H9 (cell line): Measurements from ENCODE around the gene AP1G2. TPM values are rescaled to one million over a fixed set of nuclear protein-coding genes. Genes with fewer than 3 reads are reported as not detected.

Source experiments
- DNase-seq: peaks from one replicate; pipeline ENCODE4 v3.0.0-alpha.2; 2017
- H2AFZ ChIP-seq: one replicate; pipeline ENCODE4 v1.6.1; 2013; ENCODE audit warnings: mild to moderate bottlenecking, low read length, control low read depth, moderate library complexity
- H2AK5ac ChIP-seq: 2 replicates; pipeline ENCODE4 v1.6.1; 2013; ENCODE audit warnings: low read length, control low read depth, mixed read lengths; ENCODE audit not compliant: insufficient read length
- H2BK120ac ChIP-seq: one replicate; pipeline ENCODE4 v1.6.1; 2013; ENCODE audit warnings: low read depth, mild to moderate bottlenecking, low read length, control low read depth, inconsistent platforms; ENCODE audit not compliant: poor library complexity, severe bottlenecking
- H2BK12ac ChIP-seq: 2 replicates; pipeline ENCODE4 v1.6.1; 2013; ENCODE audit warnings: low read length, control low read depth, mixed read lengths, low read depth; ENCODE audit not compliant: insufficient read length
- H2BK15ac ChIP-seq: 2 replicates; pipeline ENCODE4 v1.6.1; 2013; ENCODE audit warnings: low read depth, low read length, control low read depth
- H2BK20ac ChIP-seq: one replicate; pipeline ENCODE4 v1.6.1; 2013; ENCODE audit warnings: low read depth, mild to moderate bottlenecking, low read length, control low read depth, inconsistent platforms; ENCODE audit not compliant: poor library complexity, severe bottlenecking
- H2BK5ac ChIP-seq: 2 replicates; pipeline ENCODE4 v1.6.1; 2013; ENCODE audit warnings: low read length, control low read depth, mixed read lengths; ENCODE audit not compliant: insufficient read length
- H3K14ac ChIP-seq: 2 replicates; pipeline ENCODE4 v1.6.1; 2013; ENCODE audit warnings: low read length, control low read depth; ENCODE audit not compliant: insufficient read depth
- H3K18ac ChIP-seq: 2 replicates; pipeline ENCODE4 v1.6.1; 2013; ENCODE audit warnings: low read depth, mild to moderate bottlenecking, mixed read lengths, low read length, control low read depth; ENCODE audit not compliant: insufficient read length
- H3K23ac ChIP-seq: 2 replicates; pipeline ENCODE4 v1.6.1; 2013; ENCODE audit warnings: low read length, control low read depth, mixed read lengths, low read depth; ENCODE audit not compliant: insufficient read length
- H3K23me2 ChIP-seq: 2 replicates; pipeline ENCODE4 v1.6.1; 2013; ENCODE audit warnings: low read depth, mild to moderate bottlenecking, mixed read lengths, low read length, control low read depth; ENCODE audit not compliant: insufficient read length, poor library complexity, severe bottlenecking
- H3K27ac ChIP-seq: 2 replicates; pipeline ENCODE4 v1.5.1; 2013; ENCODE audit warnings: low read length, control low read depth, mixed read lengths, low read depth; ENCODE audit not compliant: insufficient read length
- H3K27me3 ChIP-seq: 2 replicates; pipeline ENCODE4 v1.6.1; 2013; ENCODE audit warnings: low read length, control low read depth, inconsistent platforms; ENCODE audit not compliant: insufficient read depth
- H3K4ac ChIP-seq: 2 replicates; pipeline ENCODE4 v1.6.1; 2013; ENCODE audit warnings: low read depth, mild to moderate bottlenecking, control low read depth, inconsistent platforms, low read length, moderate library complexity
- H3K4me1 ChIP-seq: 2 replicates; pipeline ENCODE4 v1.6.1; 2013; ENCODE audit warnings: low read length, control low read depth, inconsistent platforms; ENCODE audit not compliant: insufficient read depth
- H3K4me2 ChIP-seq: 2 replicates; pipeline ENCODE4 v1.6.1; 2013; ENCODE audit warnings: low read length, control low read depth, mixed read lengths; ENCODE audit not compliant: insufficient read length, insufficient read depth
- H3K56ac ChIP-seq: 2 replicates; pipeline ENCODE4 v1.6.1; 2013; ENCODE audit warnings: low read depth, mild to moderate bottlenecking, mixed read lengths, low read length, control low read depth; ENCODE audit not compliant: insufficient read length
- H3K79me1 ChIP-seq: 2 replicates; pipeline ENCODE4 v1.6.1; 2013; ENCODE audit warnings: low read depth, mild to moderate bottlenecking, moderate library complexity, low read length, control low read depth, inconsistent platforms; ENCODE audit not compliant: insufficient read depth, poor library complexity, severe bottlenecking
- H3K79me2 ChIP-seq: 2 replicates; pipeline ENCODE4 v1.6.1; 2013; ENCODE audit warnings: low read length, control low read depth, inconsistent platforms; ENCODE audit not compliant: insufficient read depth
- H3K9ac ChIP-seq: 2 replicates; pipeline ENCODE4 v1.6.1; 2013; ENCODE audit warnings: low read length, control low read depth, mixed read lengths; ENCODE audit not compliant: insufficient read length; ENCODE audit errors: extremely low read depth
- H3K9me3 ChIP-seq: one replicate; pipeline ENCODE4 v1.6.1; 2013; ENCODE audit warnings: low read depth, low read length, inconsistent platforms; ENCODE audit not compliant: control insufficient read depth
- H3T11ph ChIP-seq: one replicate; pipeline ENCODE4 v1.6.1; 2013; ENCODE audit warnings: mild to moderate bottlenecking, low read length, control low read depth, inconsistent platforms
- H4K20me1 ChIP-seq: one replicate; pipeline ENCODE4 v1.6.1; 2013; ENCODE audit not compliant: control insufficient read depth, insufficient read length, insufficient read depth
- H4K5ac ChIP-seq: 2 replicates; pipeline ENCODE4 v1.6.1; 2013; ENCODE audit warnings: low read depth, mild to moderate bottlenecking, mixed read lengths, low read length, control low read depth; ENCODE audit not compliant: insufficient read length
- H4K8ac ChIP-seq: replicated peaks from 2 replicates; pipeline ENCODE4 v1.6.1; 2013; ENCODE audit warnings: low read length, control low read depth, mixed read lengths, low read depth; ENCODE audit not compliant: insufficient read length
- H4K91ac ChIP-seq: 2 replicates; pipeline ENCODE4 v1.6.1; 2013; ENCODE audit warnings: low read depth, mild to moderate bottlenecking, moderate library complexity, mixed read lengths, low read length, control low read depth; ENCODE audit not compliant: insufficient read length
- H3K27ac Mint-ChIP-seq, 3 experiments: 2 replicates in 2 of 3; 3 replicates in 1 of 3; pipeline ENCODE4 v1.8.0; 2020 to 2021; ENCODE audit warnings: mixed read lengths in 3 of 3, mild to moderate bottlenecking in 1 of 3, moderate library complexity in 1 of 3
- H3K27me3 Mint-ChIP-seq: 2 replicates; pipeline ENCODE4 v1.8.0; 2021; ENCODE audit warnings: low read depth, mild to moderate bottlenecking, moderate library complexity, mixed read lengths
- H3K36me3 Mint-ChIP-seq, 3 experiments: 2 replicates in 2 of 3; 3 replicates in 1 of 3; pipeline ENCODE4 v1.8.0; 2020 to 2021; ENCODE audit warnings: low read depth in 3 of 3, mixed read lengths in 3 of 3; ENCODE audit not compliant: insufficient read depth in 1 of 3
- H3K4me1 Mint-ChIP-seq, 2 experiments: 2 replicates each; pipeline ENCODE4 v1.8.0; 2020; ENCODE audit warnings: mixed read lengths in 2 of 2
- H3K4me3 Mint-ChIP-seq, 2 experiments: 2 replicates in 1 of 2; 3 replicates in 1 of 2; pipeline ENCODE4 v1.8.0; 2020 to 2021; ENCODE audit warnings: mild to moderate bottlenecking in 2 of 2, mixed read lengths in 2 of 2, moderate library complexity in 1 of 2
- H3K9me3 Mint-ChIP-seq, 2 experiments: 2 replicates in 1 of 2; 3 replicates in 1 of 2; pipeline ENCODE4 v1.8.0; 2020; ENCODE audit warnings: mild to moderate bottlenecking in 2 of 2, mixed read lengths in 2 of 2, moderate library complexity in 1 of 2
- WGBS: extraction: QIAGEN DNeasy Blood & Tissue Kit; methylation state at CpG from one replicate; pipeline ENCODE4 v1.1.7; 2013; ENCODE audit warnings: missing lambda C conversion rate, low lambda C conversion rate, mixed read lengths; ENCODE audit not compliant: insufficient read length; ENCODE audit errors: extremely low coverage; 5-methylcytosine and 5-hydroxymethylcytosine counted together
- total RNA-seq: library from RNA; stranded (reverse); gene quantifications from 2 replicates; pipeline ENCODE4 v1.2.1, GENCODE V29; 2021
- TF ChIP-seq, protein P1 (sequence below): fragments of 200-600 bp; sonication (generic); conservative IDR thresholded peaks from 3 replicates; pipeline ENCODE4 v1.8.0; 2021; ENCODE audit warnings: antibody characterized with exemption, mild to moderate bottlenecking

AP1G2 gene
- total RNA-seq, 1 experiment from 2014 or later, result 107 TPM

DNA sequence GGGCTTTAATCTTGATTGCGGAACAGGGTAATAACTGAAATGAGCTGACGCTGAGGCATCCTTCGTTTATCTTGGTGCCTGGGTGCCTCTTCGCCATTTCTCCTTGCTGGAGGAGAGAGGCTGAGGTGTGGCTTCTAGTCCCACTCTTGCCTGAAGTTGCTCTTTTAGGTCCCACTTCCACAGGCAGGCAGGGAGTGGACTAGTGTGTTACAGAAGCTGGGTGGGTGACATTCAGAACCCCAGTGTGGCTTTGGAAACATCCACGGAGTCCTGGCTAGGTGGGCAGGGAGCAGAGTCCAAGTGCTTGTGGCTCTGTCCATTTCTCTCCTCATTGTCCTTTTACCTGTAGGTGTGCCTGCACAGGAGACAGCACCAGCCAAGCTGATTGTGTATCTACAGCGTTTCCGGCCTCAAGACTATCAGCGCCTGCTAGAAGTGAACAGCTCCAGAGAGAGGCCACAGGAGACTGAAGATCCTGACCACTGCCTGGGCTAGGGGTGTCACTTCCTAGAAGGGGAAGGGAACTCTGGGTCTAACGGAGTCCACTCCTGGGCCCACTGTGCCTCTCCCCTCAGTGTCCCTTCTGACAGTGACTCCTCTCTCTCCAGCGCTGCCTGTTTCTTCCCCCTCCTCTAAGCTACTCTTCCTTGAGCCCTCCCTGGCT lies 9.1 kb downstream of the AP1G2 start:
- Histone ChIP-seq H2BK120ac (no peak overlapping the region), H2AFZ (no peak overlapping the region), H2BK20ac (no peak overlapping the region), H4K91ac (no peak overlapping the region), H2BK5ac (no peak overlapping the region), H2AK5ac (no peak overlapping the region), H3K79me2 (no peaks in the 10 kb centered on the region; the same call in 1 of the 2 replicates), H2BK15ac (no peak overlapping the region), H3T11ph (no peak overlapping the region), H3K23ac (no peak overlapping the region), H3K14ac (no peak overlapping the region), H3K9me3 (no peaks in the 10 kb centered on the region), H3K27ac (no peak overlapping the region), H4K8ac (no peak overlapping the region), H3K23me2 (peaks cover 19% of the 10 kb centered on the region), H3K27me3 (no peaks in the 10 kb centered on the region), H4K20me1 (no peaks in the 10 kb centered on the region), H3K79me1 (no peaks in the 10 kb centered on the region), H3K4me1 (peaks cover 4% of the 10 kb centered on the region; the same call in 1 of the 2 replicates), H3K4ac (no peak overlapping the region), H3K4me2 (no peak overlapping the region), H3K18ac (no peak overlapping the region), H2BK12ac (no peak overlapping the region), H3K9ac (no peak overlapping the region), H4K5ac (no peak overlapping the region), H3K56ac (no peak overlapping the region)
- Mint-ChIP-seq H3K27ac (peak overlapping the region in 1 of 3 experiments; percentile 87; a peak in 3 of 7 replicates), H3K36me3 (peaks cover 15 to 55% (median 47%) of the 10 kb centered on the region in 3 experiments), H3K27me3 (no peaks in the 10 kb centered on the region), H3K4me1 (peaks cover 21 to 40% of the 10 kb centered on the region in 2 experiments), H3K9me3 (no peaks in the 10 kb centered on the region), H3K4me3 (peak overlapping the region; percentile 12 to 43; a peak in 2 of 5 replicates)
- no CpG with 5 or more reads among the region's 10 CpGs for WGBS
- TF ChIP-seq, protein P1, sequence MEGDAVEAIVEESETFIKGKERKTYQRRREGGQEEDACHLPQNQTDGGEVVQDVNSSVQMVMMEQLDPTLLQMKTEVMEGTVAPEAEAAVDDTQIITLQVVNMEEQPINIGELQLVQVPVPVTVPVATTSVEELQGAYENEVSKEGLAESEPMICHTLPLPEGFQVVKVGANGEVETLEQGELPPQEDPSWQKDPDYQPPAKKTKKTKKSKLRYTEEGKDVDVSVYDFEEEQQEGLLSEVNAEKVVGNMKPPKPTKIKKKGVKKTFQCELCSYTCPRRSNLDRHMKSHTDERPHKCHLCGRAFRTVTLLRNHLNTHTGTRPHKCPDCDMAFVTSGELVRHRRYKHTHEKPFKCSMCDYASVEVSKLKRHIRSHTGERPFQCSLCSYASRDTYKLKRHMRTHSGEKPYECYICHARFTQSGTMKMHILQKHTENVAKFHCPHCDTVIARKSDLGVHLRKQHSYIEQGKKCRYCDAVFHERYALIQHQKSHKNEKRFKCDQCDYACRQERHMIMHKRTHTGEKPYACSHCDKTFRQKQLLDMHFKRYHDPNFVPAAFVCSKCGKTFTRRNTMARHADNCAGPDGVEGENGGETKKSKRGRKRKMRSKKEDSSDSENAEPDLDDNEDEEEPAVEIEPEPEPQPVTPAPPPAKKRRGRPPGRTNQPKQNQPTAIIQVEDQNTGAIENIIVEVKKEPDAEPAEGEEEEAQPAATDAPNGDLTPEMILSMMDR, result no peak
- no peak for DNase-seq
